H1 (cell line): ENCODE results near the gene CD164. TPM values are rescaled to one million over a fixed set of nuclear protein-coding genes. Genes with fewer than 3 reads are reported as not detected.
"Not testable (repeated sequence)": the region's sequence is repeated elsewhere in the genome, so short reads cannot be mapped to it uniquely, and the experiment has no call there.

Experiments
- CTCF ChIA-PET: fragments of 300-600 bp; sonication (Branson Sonifier 250); formaldehyde crosslinking; loops from one replicate; lab custom pipeline; 2021; ENCODE audit not compliant: partially characterized antibody; lab: Charles Lee
- POLR2A ChIA-PET: fragments of 300-600 bp; sonication (Branson Sonifier 250); formaldehyde crosslinking; loops from one replicate; lab custom pipeline; 2021; ENCODE audit warnings: inconsistent platforms; ENCODE audit not compliant: partially characterized antibody; lab: Charles Lee
- DNase-seq, 2 experiments: peaks; one replicate each; pipeline versions ENCODE4 v3.0.0 to v3.0.0-alpha.2; 2010 to 2022; ENCODE audit warnings: low spot score in 2 of 2, low read depth in 1 of 2, mixed read lengths in 1 of 2
- FAIRE-seq: peaks from 2 replicates; lab custom pipeline; 2011; peaks lifted over from hg19 to GRCh38; lab: Jason Lieb, UNC
- H2AFZ ChIP-seq: 2 replicates; pipeline ENCODE4 v1.8.1; 2012; ENCODE audit warnings: low read length, inconsistent platforms
- H2AK5ac ChIP-seq: 2 replicates; pipeline ENCODE4 v1.6.1; 2013; ENCODE audit warnings: low read depth, low read length
- H2BK120ac ChIP-seq: replicated peaks from 2 replicates; pipeline ENCODE3; 2013; ENCODE audit warnings: low read depth, low read length, inconsistent platforms
- H2BK12ac ChIP-seq: 2 replicates; pipeline ENCODE4 v1.6.1; 2013; ENCODE audit warnings: low read depth, low read length
- H2BK15ac ChIP-seq: 2 replicates; pipeline ENCODE4 v1.6.1; 2013; ENCODE audit warnings: low read length
- H2BK20ac ChIP-seq: 2 replicates; pipeline ENCODE4 v1.6.1; 2013; ENCODE audit warnings: low read length
- H2BK5ac ChIP-seq: 2 replicates; pipeline ENCODE4 v1.6.1; 2013; ENCODE audit warnings: low read depth, low read length
- H3K14ac ChIP-seq: 2 replicates; pipeline ENCODE4 v1.6.1; 2013; ENCODE audit warnings: inconsistent platforms; ENCODE audit not compliant: insufficient read length
- H3K18ac ChIP-seq: 2 replicates; pipeline ENCODE4 v1.6.1; 2013; ENCODE audit warnings: low read length; ENCODE audit errors: extremely low read depth
- H3K23ac ChIP-seq: 2 replicates; pipeline ENCODE4 v1.6.1; 2013; ENCODE audit warnings: inconsistent platforms; ENCODE audit not compliant: insufficient read length
- H3K23me2 ChIP-seq: 2 replicates; pipeline ENCODE4 v1.6.1; 2013; ENCODE audit warnings: low read depth, low read length
- H3K27ac ChIP-seq: 2 replicates; pipeline ENCODE4 v1.6.1; 2011; ENCODE audit warnings: low read depth, low read length, inconsistent platforms
- H3K27me3 ChIP-seq, 4 experiments: replicated peaks in 1 of 4; 1 replicate in 1 of 4; 2 replicates in 3 of 4; pipeline versions ENCODE4 v1.6.1 to v1.8.1; 2011 to 2013; ENCODE audit warnings: low read length in 3 of 4, mild to moderate bottlenecking in 3 of 4, inconsistent platforms in 2 of 4, mixed read lengths in 2 of 4, moderate library complexity in 1 of 4; ENCODE audit not compliant: control insufficient read depth in 3 of 4, insufficient read depth in 3 of 4; ENCODE audit errors: extremely low read depth in 1 of 4
- H3K36me3 ChIP-seq, 4 experiments: 2 replicates each; pipeline versions ENCODE4 v1.6.1 to v1.8.1; 2011 to 2013; ENCODE audit warnings: mild to moderate bottlenecking in 4 of 4, low read length in 3 of 4, moderate library complexity in 2 of 4, control low read depth in 1 of 4, inconsistent platforms in 1 of 4; ENCODE audit not compliant: insufficient read depth in 4 of 4, control insufficient read depth in 2 of 4
- H3K4ac ChIP-seq: replicated peaks from 2 replicates; pipeline ENCODE3; 2013; ENCODE audit warnings: low read length, low read depth, mixed read lengths, inconsistent platforms; ENCODE audit not compliant: insufficient read length
- H3K4me1 ChIP-seq, 4 experiments: replicated peaks in 1 of 4; 1 replicate in 1 of 4; 2 replicates in 3 of 4; pipeline versions ENCODE4 v1.6.1 to v1.8.1; 2011 to 2013; ENCODE audit warnings: low read length in 3 of 4, inconsistent platforms in 2 of 4, mixed read lengths in 1 of 4; ENCODE audit not compliant: insufficient read depth in 4 of 4, control insufficient read depth in 3 of 4
- H3K4me2 ChIP-seq, 2 experiments: 2 replicates each; pipeline versions ENCODE4 v1.6.1 to v1.8.1; 2011 to 2013; ENCODE audit warnings: low read depth in 2 of 2, low read length in 2 of 2, control low read depth in 1 of 2, inconsistent platforms in 1 of 2, mild to moderate bottlenecking in 1 of 2; ENCODE audit not compliant: insufficient read depth in 1 of 2
- H3K4me3 ChIP-seq, 4 experiments: fragments of 200-600, 300-600 bp in 1 of 4; sonication (generic), shearing (Covaris generic), sonication (Bioruptor Twin) in 1 of 4; 2 replicates each; pipeline versions ENCODE4 v1.5.1 to v1.8.1; 2011 to 2016; ENCODE audit warnings: low read length in 4 of 4, low read depth in 3 of 4, control low read depth in 2 of 4, inconsistent platforms in 2 of 4, mild to moderate bottlenecking in 2 of 4, mixed read lengths in 1 of 4, moderate library complexity in 1 of 4; ENCODE audit not compliant: insufficient read depth in 2 of 4; ENCODE audit errors: extremely low read depth in 1 of 4
- H3K56ac ChIP-seq: replicated peaks from 2 replicates; pipeline ENCODE3; 2013; ENCODE audit warnings: low read depth, mild to moderate bottlenecking, mixed read lengths, low read length, inconsistent platforms; ENCODE audit not compliant: insufficient read length
- H3K79me1 ChIP-seq: 2 replicates; pipeline ENCODE4 v1.6.1; 2013; ENCODE audit warnings: low read depth, low read length, control low read depth
- H3K79me2 ChIP-seq, 2 experiments: 2 replicates each; pipeline versions ENCODE4 v1.6.1 to v1.8.1; 2012 to 2013; ENCODE audit warnings: low read length in 2 of 2, mild to moderate bottlenecking in 2 of 2, inconsistent platforms in 1 of 2; ENCODE audit not compliant: insufficient read depth in 2 of 2, control insufficient read depth in 1 of 2
- H3K9ac ChIP-seq, 4 experiments: replicated peaks in 1 of 4; 1 replicate in 1 of 4; 2 replicates in 3 of 4; pipeline versions ENCODE4 v1.6.1 to v1.8.1; 2011 to 2013; ENCODE audit warnings: low read depth in 3 of 4, low read length in 3 of 4, control low read depth in 2 of 4, mild to moderate bottlenecking in 2 of 4, moderate library complexity in 2 of 4, inconsistent platforms in 1 of 4; ENCODE audit errors: extremely low read depth in 1 of 4
- H3K9me3 ChIP-seq, 2 experiments: 2 replicates each; pipeline versions ENCODE4 v1.6.1 to v1.8.1; 2012 to 2013; ENCODE audit warnings: mild to moderate bottlenecking in 2 of 2, moderate library complexity in 2 of 2, control low read depth in 1 of 2, inconsistent platforms in 1 of 2, low read depth in 1 of 2, low read length in 1 of 2, mixed read lengths in 1 of 2; ENCODE audit not compliant: insufficient read depth in 2 of 2
- H4K20me1 ChIP-seq, 2 experiments: replicated peaks in 1 of 2; 2 replicates each; pipeline versions ENCODE3 to v1.8.1; 2011 to 2013; ENCODE audit warnings: inconsistent platforms in 2 of 2, low read length in 2 of 2, mild to moderate bottlenecking in 1 of 2; ENCODE audit not compliant: insufficient read depth in 2 of 2, control insufficient read depth in 1 of 2
- H4K5ac ChIP-seq: 2 replicates; pipeline ENCODE4 v1.6.1; 2013; ENCODE audit warnings: low read length, low read depth, mixed read lengths, inconsistent platforms; ENCODE audit not compliant: insufficient read length
- H4K8ac ChIP-seq: 2 replicates; pipeline ENCODE4 v1.8.0; 2013; ENCODE audit warnings: mild to moderate bottlenecking, moderate library complexity, low read length, inconsistent platforms; ENCODE audit not compliant: insufficient read depth; ENCODE audit errors: extremely low read depth
- H4K91ac ChIP-seq: replicated peaks from 2 replicates; pipeline ENCODE3; 2013; ENCODE audit warnings: low read length, mixed read lengths, inconsistent platforms; ENCODE audit not compliant: insufficient read length
- WGBS, 2 experiments: shearing (Covaris generic) in 1 of 2; methylation state at CpG; one replicate each; pipeline versions ENCODE4 v1.1.6 to v1.1.7; 2013 to 2015; ENCODE audit warnings: low lambda C conversion rate in 2 of 2, mixed read lengths in 2 of 2, inconsistent platforms in 1 of 2, low coverage in 1 of 2, missing lambda C conversion rate in 1 of 2; ENCODE audit not compliant: insufficient replicate concordance in 2 of 2, insufficient coverage in 1 of 2, insufficient read length in 1 of 2; ENCODE audit errors: extremely low coverage in 1 of 2, missing lambda C conversion rate in 1 of 2; 5-methylcytosine and 5-hydroxymethylcytosine counted together
- polyA plus RNA-seq, 7 experiments: library from polyadenylated mRNA; depleted of rRNA in 3 of 7; stranded (reverse) in 5 of 7; unstranded in 2 of 7; fragments of >200 nt in 5 of 7; fragments of 200-250 nt in 2 of 7; gene quantifications; 1 replicate in 5 of 7; 2 replicates in 1 of 7; 4 replicates in 1 of 7; pipeline versions ENCODE4 v1.2.1 to v1.2.3, GENCODE V29; 2011 to 2013; ENCODE audit warnings: missing spikeins in 2 of 7, mixed read lengths in 2 of 7
- total RNA-seq: library from RNA; stranded (reverse); fragmentation: NEBNext Ultra II Directional; extraction: Animal tissue kit (Norgen Biotek cat#: 25700); gene quantifications from 2 replicates; pipeline ENCODE4 v1.2.1, GENCODE V29; 2021

The CD164 gene
- total and polyA plus RNA-seq, 2 of the 8 experiments (the other 6 are each of a cell fraction or from before 2014, with no cell fraction given), result 69.3 to 94.3 TPM

GRCh38 chr6:109333870-109334269 lies 48.4 kb downstream of the CD164 start:
- not testable (repeated sequence) for H3K36me3 ChIP-seq, H2BK120ac ChIP-seq, DNase-seq, H3K27me3 ChIP-seq, H3K4me2 ChIP-seq, H3K23ac ChIP-seq, H2BK15ac ChIP-seq, FAIRE-seq, H3K56ac ChIP-seq, H3K79me2 ChIP-seq, H3K4me3 ChIP-seq, H3K9me3 ChIP-seq, H4K20me1 ChIP-seq, H2BK5ac ChIP-seq, H3K4ac ChIP-seq, H3K14ac ChIP-seq, H4K5ac ChIP-seq, H2AK5ac ChIP-seq, H3K9ac ChIP-seq, H2AFZ ChIP-seq, H4K91ac ChIP-seq, H3K23me2 ChIP-seq, H3K27ac ChIP-seq, H2BK12ac ChIP-seq, H3K4me1 ChIP-seq, H3K79me1 ChIP-seq, H4K8ac ChIP-seq, H2BK20ac ChIP-seq, H3K18ac ChIP-seq
- CTCF ChIA-PET, result interaction anchor here (0.6 kb wide), 1 partner anchor 720 kb away, joined by 3 read pairs; no protein-coding TSS in a partner anchor
- WGBS, 2 experiments, result 87% methylated on average over 1 of the region's 1 CpG; no CpG with 5 or more reads in 1 of the 2 experiments
- POLR2A ChIA-PET, result interaction anchor here (1.5 kb wide), 1 partner anchor 82 kb away, joined by 3 read pairs; no protein-coding TSS in a partner anchor
